BE2C (cell line): ENCODE results near the gene PDGFC.

Experiments used
- DNase-seq: peaks from one replicate; pipeline ENCODE4 v3.0.0-alpha.2; 2020
- H3K27me3 ChIP-seq: fragments of 250-450 bp; sonication (Bioruptor Pico); 2 replicates; pipeline ENCODE4 v1.5.1; 2020; ENCODE audit warnings: mild to moderate bottlenecking
- H3K36me3 ChIP-seq: fragments of 250-450 bp; sonication (Bioruptor Pico); 2 replicates; pipeline ENCODE4 v1.5.1; 2020; ENCODE audit warnings: mild to moderate bottlenecking
- H3K4me1 ChIP-seq: fragments of 250-450 bp; sonication (Bioruptor Pico); 2 replicates; pipeline ENCODE4 v1.5.1; 2020
- H3K4me3 ChIP-seq: 2 replicates; pipeline ENCODE4 v1.5.1; 2011; ENCODE audit warnings: low read depth, low read length
- H3K9me3 ChIP-seq: fragments of 250-450 bp; sonication (Bioruptor Pico); 2 replicates; pipeline ENCODE4 v1.5.1; 2020
- TF ChIP-seq, protein P1 (sequence below): IDR thresholded peaks from 2 replicates; pipeline ENCODE4 v1.5.1; 2012; ENCODE audit warnings: mild to moderate bottlenecking, low read depth, low read length

PDGFC gene

DNA sequence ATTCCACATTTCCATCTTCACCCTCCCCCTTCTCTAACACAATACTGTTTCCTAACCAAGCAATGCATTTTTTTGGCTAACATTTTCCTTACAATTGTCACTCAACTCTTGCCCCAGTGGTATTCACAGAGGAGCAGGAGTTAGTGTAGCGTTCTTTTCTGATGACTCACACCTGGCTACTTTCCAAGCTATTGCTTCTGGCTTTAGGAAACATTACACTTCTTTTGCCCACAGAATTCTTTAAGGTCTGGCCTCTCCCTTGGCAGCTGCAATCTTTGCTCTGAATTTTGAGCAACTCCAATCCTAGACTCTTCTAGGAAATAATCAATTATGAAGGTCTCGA, 27.5 kb upstream of the PDGFC start:
- Histone ChIP-seq H3K9me3 (no peaks in the 10 kb centered on the region), H3K4me1 (no peaks in the 10 kb centered on the region), H3K4me3 (no peak overlapping the region), H3K36me3 (no peaks in the 10 kb centered on the region), H3K27me3 (no peaks in the 10 kb centered on the region)
- TF ChIP-seq, protein P1, sequence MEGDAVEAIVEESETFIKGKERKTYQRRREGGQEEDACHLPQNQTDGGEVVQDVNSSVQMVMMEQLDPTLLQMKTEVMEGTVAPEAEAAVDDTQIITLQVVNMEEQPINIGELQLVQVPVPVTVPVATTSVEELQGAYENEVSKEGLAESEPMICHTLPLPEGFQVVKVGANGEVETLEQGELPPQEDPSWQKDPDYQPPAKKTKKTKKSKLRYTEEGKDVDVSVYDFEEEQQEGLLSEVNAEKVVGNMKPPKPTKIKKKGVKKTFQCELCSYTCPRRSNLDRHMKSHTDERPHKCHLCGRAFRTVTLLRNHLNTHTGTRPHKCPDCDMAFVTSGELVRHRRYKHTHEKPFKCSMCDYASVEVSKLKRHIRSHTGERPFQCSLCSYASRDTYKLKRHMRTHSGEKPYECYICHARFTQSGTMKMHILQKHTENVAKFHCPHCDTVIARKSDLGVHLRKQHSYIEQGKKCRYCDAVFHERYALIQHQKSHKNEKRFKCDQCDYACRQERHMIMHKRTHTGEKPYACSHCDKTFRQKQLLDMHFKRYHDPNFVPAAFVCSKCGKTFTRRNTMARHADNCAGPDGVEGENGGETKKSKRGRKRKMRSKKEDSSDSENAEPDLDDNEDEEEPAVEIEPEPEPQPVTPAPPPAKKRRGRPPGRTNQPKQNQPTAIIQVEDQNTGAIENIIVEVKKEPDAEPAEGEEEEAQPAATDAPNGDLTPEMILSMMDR, result no peak
- peak; percentile 10 for DNase-seq

DNA sequence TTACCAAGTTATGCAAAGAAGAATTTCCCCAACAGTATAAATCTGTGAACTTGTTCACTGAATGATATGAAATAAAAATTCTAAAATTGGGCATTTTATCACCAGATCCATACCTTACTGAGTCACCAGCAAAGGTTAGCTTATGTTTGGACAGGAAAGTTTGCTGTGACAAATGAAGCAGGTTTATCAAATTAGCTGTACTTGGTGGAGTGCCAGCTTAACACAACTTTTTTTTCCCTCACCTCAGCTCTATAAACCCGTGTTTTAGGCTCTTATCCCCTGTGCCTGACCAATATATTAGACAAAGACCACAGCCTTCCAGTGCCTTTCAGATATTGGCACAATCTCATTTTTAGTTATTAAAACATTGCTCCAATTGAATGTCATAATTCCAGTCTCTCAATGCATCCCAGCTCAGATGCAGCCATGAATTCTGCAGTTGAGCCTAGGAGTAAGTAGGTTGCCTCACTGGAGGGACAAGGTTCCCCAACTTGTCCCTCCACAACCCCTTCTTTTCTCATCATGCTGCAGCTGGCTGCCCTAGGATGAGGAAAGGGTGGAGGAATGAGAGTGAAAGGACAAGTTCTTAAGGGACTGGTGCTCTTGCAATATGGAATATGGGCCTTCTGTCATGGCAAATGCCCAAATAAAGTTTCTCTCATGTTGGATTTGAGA, 27.0 kb upstream of the PDGFC start:
- no peak for DNase-seq
- no peak overlapping the region for H3K4me3 ChIP-seq

GRCh38 chr4:156992943-156993342, 21.3 kb upstream of the PDGFC start:
- no peaks in the 10 kb centered on the region for H3K9me3 ChIP-seq
- H3K4me1 ChIP-seq, result no peaks in the 10 kb centered on the region
- H3K36me3 ChIP-seq, result no peaks in the 10 kb centered on the region
- DNase-seq, result no peak
- TF ChIP-seq, protein P1, result no peak
- no peaks in the 10 kb centered on the region for H3K27me3 ChIP-seq
- H3K4me3 ChIP-seq, result no peak overlapping the region

More for the DNA sequence above, 27.0 kb upstream of the PDGFC start:
- Histone ChIP-seq H3K27me3 (no peaks in the 10 kb centered on the region), H3K4me1 (no peaks in the 10 kb centered on the region), H3K36me3 (no peaks in the 10 kb centered on the region), H3K9me3 (no peaks in the 10 kb centered on the region)
- TF ChIP-seq, protein P1, result no peak

DNA sequence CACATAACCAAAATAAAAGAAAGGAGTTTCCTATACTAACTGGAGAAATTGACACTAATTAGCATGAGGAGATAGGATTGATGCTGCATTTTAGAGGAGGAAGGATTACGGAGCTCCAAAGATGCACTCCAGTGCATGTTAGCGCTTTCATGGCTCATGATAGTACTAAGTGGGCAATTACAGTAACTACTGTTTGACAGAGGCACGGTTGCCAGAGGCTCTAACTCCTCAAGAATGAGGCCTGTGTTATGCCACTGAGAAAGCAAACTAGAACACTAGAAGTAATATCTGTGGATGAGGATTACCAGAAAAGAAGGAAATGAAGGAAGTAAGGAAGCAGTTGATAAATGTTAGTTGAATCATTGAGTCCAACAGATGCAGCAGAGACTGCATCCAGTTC, 19.6 kb upstream of the PDGFC start:
- TF ChIP-seq, protein P1, result no peak
- H3K9me3 ChIP-seq, result no peaks in the 10 kb centered on the region
- H3K36me3 ChIP-seq, result no peaks in the 10 kb centered on the region
- no peak for DNase-seq
- no peaks in the 10 kb centered on the region for H3K4me1 ChIP-seq
- no peak overlapping the region for H3K4me3 ChIP-seq
- no peaks in the 10 kb centered on the region for H3K27me3 ChIP-seq

DNA sequence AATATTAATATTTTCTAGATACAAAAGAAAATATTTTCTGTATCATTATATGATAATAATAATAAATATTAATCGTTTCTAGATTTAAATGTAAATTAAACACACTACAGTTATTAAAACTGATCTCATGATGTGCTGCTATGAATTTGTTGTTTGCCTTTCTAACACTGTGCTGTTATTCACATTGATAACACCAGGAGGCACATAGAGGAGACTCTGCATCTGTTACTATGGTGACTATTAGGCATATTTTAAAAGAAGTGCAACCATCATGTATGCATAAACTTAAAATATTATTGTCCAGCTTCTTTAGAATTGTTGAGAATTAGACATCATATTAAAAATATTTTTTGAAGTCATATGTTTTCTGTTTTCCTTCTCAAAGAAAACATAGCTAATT, 11.8 kb upstream of the PDGFC start:
- Histone ChIP-seq H3K4me3 (no peak overlapping the region), H3K4me1 (no peaks in the 10 kb centered on the region), H3K9me3 (no peaks in the 10 kb centered on the region), H3K27me3 (no peaks in the 10 kb centered on the region), H3K36me3 (no peaks in the 10 kb centered on the region)
- DNase-seq, result no peak
- TF ChIP-seq, protein P1, result peak; percentile 20; the same call in 1 of the 2 replicates

DNA sequence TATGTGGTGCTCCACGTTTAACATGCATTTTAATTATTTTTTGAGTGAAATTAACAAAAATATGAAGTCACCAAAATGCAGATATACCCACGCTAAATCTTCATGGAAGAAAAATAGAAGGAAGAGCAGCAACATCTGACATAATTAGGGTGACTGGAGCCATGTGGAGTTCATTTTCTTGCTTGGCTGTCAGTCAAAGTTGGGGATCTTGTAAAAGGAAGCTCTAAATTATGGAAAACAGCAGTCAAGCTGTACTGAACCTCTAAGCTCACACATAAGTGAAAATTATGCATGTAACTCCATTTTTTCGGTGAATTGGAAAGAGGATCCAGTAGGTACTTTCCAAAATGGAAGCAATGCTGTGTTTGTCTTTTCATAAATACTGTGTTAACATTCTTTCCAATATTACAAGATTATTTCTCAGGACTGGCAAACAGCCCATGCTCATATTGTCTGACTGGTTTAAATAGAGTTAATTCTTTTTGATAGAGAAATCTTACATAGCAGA, 9.7 kb upstream of the PDGFC start:
- no peak for DNase-seq
- no peaks in the 10 kb centered on the region for H3K27me3 ChIP-seq
- TF ChIP-seq, protein P1, result no peak
- H3K4me3 ChIP-seq, result no peak overlapping the region
- no peaks in the 10 kb centered on the region for H3K4me1 ChIP-seq
- H3K36me3 ChIP-seq, result no peaks in the 10 kb centered on the region
- H3K9me3 ChIP-seq, result no peaks in the 10 kb centered on the region
